ENCODE data around the gene BAAT. TPM values are rescaled to one million over a fixed set of nuclear protein-coding genes. Genes with fewer than 3 reads are reported as not detected.

Gene BAAT
- total and polyA plus RNA-seq, 9 of the 15 experiments (the other 6 are each of a cell fraction or from before 2014, with no cell fraction given), result 0.17 to 0.76 (median 0.32) TPM

GRCh38 chr9:101324245-101324804 is 60.5 kb downstream of the BAAT start:
- Histone ChIP-seq H3K4me2 (ENCODE audit: insufficient read depth, low read length) (no peak overlapping the region), H3K9me3 (replicated peaks; ENCODE audit: control insufficient read depth, insufficient read depth, low read depth, low read length) (peaks cover 5% of the 10 kb centered on the region; the same call in 1 of the 2 replicates), H3K36me3 (ENCODE audit: control insufficient read depth, insufficient read depth, low read length) (no peaks in the 10 kb centered on the region), H3K9me1 (ENCODE audit: control insufficient read depth, insufficient read depth, low read length) (no peaks in the 10 kb centered on the region), H3K4me1 (replicated peaks in 1 of 2; ENCODE audit: control insufficient read depth in 2 of 2, insufficient read depth in 2 of 2, low read length in 2 of 2) (peaks cover 0 to 2% of the 10 kb centered on the region in 2 experiments; a peak in 2 of 5 replicates), H3K27ac (ENCODE audit: extremely low read depth, low read depth, low read length) (no peak overlapping the region), H3K4me3 (no peak overlapping the region), H3K27me3 (ENCODE audit: control insufficient read depth in 2 of 2, insufficient read depth in 2 of 2, low read length in 2 of 2) (no peaks in the 10 kb centered on the region), H3K79me2 (ENCODE audit: control insufficient read depth, insufficient read depth, low read length) (no peaks in the 10 kb centered on the region), H2AFZ (ENCODE audit: low read depth, low read length) (no peak overlapping the region), H4K20me1 (replicated peaks; ENCODE audit: control insufficient read depth, insufficient read depth, low read length) (no peaks in the 10 kb centered on the region), H3K9ac (ENCODE audit: insufficient read depth in 1 of 2, low read depth in 2 of 2, low read length in 2 of 2) (no peak overlapping the region)
- DNase-seq (ENCODE audit: extremely low read depth in 1 of 4, low spot score in 3 of 4) (no peak), ATAC-seq (no peak), FAIRE-seq (no peak)
- 55% methylated on average over 3 of the region's 3 CpGs for WGBS (ENCODE audit: insufficient coverage, low coverage, missing lambda C conversion rate)
- no TSS peak for BruUV-seq (replicated peaks)
- TF ChIP-seq HEY1 (CRISPR knock-in tag; IDR thresholded peaks at IDR 0.05; ENCODE audit: borderline replicate concordance) (no peak), ELF2 (CRISPR knock-in tag; IDR thresholded peaks at IDR 0.05) (no peak), TSHZ1 (CRISPR knock-in tag; IDR thresholded peaks at IDR 0.05) (no peak), ZNF57 (CRISPR knock-in tag; IDR thresholded peaks at IDR 0.05) (no peak), ELK1 (CRISPR knock-in tag; IDR thresholded peaks at IDR 0.05) (no peak), ZNF311 (CRISPR knock-in tag; IDR thresholded peaks at IDR 0.05) (no peak), SMAD4 (CRISPR knock-in tag; conservative IDR thresholded peaks at IDR 0.05) (no peak), MED1 (CRISPR knock-in tag; IDR thresholded peaks at IDR 0.05; ENCODE audit: borderline replicate concordance) (no peak), TSC22D4 (tag; IDR thresholded peaks at IDR 0.05) (no peak), ZEB2 (IDR thresholded peaks at IDR 0.05) (no peak), CHCHD3 (CRISPR knock-in tag; IDR thresholded peaks at IDR 0.05) (no peak), ZNF384 (IDR thresholded peaks at IDR 0.05; ENCODE audit: low read depth, low read length) (no peak), ZC3H8 (IDR thresholded peaks at IDR 0.05) (no peak), ZNF436 (CRISPR knock-in tag; IDR thresholded peaks at IDR 0.05) (no peak), HNRNPL (IDR thresholded peaks at IDR 0.05; ENCODE audit: low read depth, low read length) (no peak), ZNF184 (CRISPR knock-in tag; IDR thresholded peaks at IDR 0.05) (no peak), E2F3 (CRISPR knock-in tag; IDR thresholded peaks at IDR 0.05) (no peak)
- in situ Hi-C loops (cut with MboI) (no loop called here), intact Hi-C loops (cut with micrococcal nuclease) (no loop called here)
- ChIA-PET POLR2A (interaction anchor here (0.6 kb wide), 1 partner anchor 48 kb away, joined by 5 read pairs; no protein-coding TSS in a partner anchor), CTCF (ENCODE audit: low intra/inter-chr PET ratio) (no interaction called here)

Data from K562 (cell line).